Neutrophil (primary cell): Measurements from ENCODE around the gene ATAD3C.
"Not testable (repeated sequence)": the region's sequence is repeated elsewhere in the genome, so short reads cannot be mapped to it uniquely, and the experiment has no call there.

ENCODE experiments used
- H3K27ac ChIP-seq: fragments of 200-600 bp; sonication (generic); 2 replicates; pipeline ENCODE4 v1.5.1; 2016; ENCODE audit warnings: mild to moderate bottlenecking, moderate library complexity
- H3K27me3 ChIP-seq: fragments of 200-600 bp; sonication (generic); 2 replicates; pipeline ENCODE4 v1.6.0; 2016; ENCODE audit warnings: mild to moderate bottlenecking
- H3K36me3 ChIP-seq: fragments of 200-600 bp; sonication (generic); 2 replicates; pipeline ENCODE4 v1.5.1; 2017
- H3K4me1 ChIP-seq, 2 experiments: fragments of 200-600 bp in 1 of 2; sonication (generic) in 1 of 2; 1 replicate in 1 of 2; 2 replicates in 1 of 2; pipeline versions ENCODE4 v1.5.1 to v1.6.1; 2013 to 2016; ENCODE audit warnings: low read depth in 1 of 2, low read length in 1 of 2, mild to moderate bottlenecking in 1 of 2, moderate library complexity in 1 of 2; ENCODE audit not compliant: control insufficient read depth in 1 of 2, insufficient read depth in 1 of 2
- H3K4me3 ChIP-seq, 2 experiments: fragments of 200-600 bp in 1 of 2; sonication (generic) in 1 of 2; 1 replicate in 1 of 2; 2 replicates in 1 of 2; pipeline ENCODE4 v1.5.1; 2013 to 2016; ENCODE audit warnings: low read depth in 1 of 2, low read length in 1 of 2, mild to moderate bottlenecking in 1 of 2, moderate library complexity in 1 of 2
- H3K9me3 ChIP-seq: fragments of 200-600 bp; sonication (generic); 2 replicates; pipeline ENCODE4 v1.5.1; 2016
- CTCF ChIP-seq: fragments of 200-600 bp; sonication (generic); IDR thresholded peaks from 2 replicates; pipeline ENCODE4 v1.5.1; 2016; ENCODE audit warnings: antibody characterized with exemption

The ATAD3C gene

GRCh38 chr1:1507305-1507704 is 57.8 kb downstream of the ATAD3C start:
- no peaks in the 10 kb centered on the region for H3K27me3 ChIP-seq
- no peaks in the 10 kb centered on the region for H3K36me3 ChIP-seq
- no peak overlapping the region for H3K4me3 ChIP-seq
- TF ChIP-seq CTCF, result no peak
- H3K9me3 ChIP-seq, result no peaks in the 10 kb centered on the region
- no peak overlapping the region for H3K27ac ChIP-seq
- peaks cover 12 to 18% of the 10 kb centered on the region in 2 experiments for H3K4me1 ChIP-seq

DNA sequence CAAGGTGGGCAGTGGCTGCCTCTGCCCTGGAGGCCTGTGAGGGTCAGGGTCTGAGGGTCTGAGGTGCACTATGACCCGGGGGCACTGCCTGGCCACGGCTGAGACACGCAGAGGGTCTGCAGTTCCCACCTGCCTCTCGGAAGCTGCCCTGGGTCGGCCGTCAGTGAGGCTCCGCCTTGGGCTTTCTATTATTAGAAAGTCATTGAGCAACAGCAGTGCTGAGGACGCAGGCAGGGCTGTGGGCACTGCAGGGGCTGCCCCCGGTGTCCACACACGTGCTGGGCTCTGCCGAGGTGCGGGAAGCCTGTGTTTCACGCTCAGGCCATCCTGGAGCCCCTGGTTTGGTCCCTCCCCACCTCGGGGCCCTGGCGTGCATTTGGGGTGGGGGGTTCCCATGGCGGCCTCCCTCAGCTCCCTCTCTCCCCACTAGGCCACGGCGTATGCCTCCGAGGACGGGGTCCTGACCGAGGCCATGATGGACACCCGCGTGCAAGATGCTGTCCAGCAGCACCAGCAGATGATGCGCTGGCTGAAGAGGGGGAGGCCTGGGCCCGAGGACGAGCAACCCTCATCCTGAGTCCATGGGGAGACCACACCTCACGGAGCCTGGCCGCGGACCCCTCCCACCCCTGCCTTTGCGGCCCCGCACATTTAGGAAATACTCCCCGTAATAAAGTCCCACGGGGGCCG is 59.4 kb downstream of the ATAD3C start:
- H3K36me3 ChIP-seq, H3K4me3 ChIP-seq: not testable (repeated sequence)

DNA sequence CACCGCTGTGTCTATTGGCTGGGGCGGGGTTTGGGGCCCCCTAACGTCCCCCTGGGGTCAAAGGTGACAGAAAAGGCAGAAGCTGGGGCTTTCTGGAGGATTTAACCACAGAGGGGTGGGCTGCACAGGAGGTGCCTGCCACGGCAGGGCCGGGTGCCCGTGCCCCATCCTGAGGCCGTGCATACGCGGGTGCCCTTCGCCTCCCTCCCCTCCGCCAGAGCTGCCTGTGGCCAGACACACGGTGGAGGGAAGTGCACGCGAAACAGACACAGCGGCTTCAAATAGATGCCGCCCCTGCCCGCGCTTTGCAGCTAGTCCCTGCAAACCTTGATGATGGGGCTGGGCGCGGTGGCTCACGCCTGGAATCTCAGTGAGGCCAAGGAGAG is 60.0 kb downstream of the ATAD3C start:
- not testable (repeated sequence) for H3K27me3 ChIP-seq, H3K27ac ChIP-seq, H3K9me3 ChIP-seq, H3K36me3 ChIP-seq, H3K4me3 ChIP-seq
- peaks cover 15 to 23% of the 10 kb centered on the region in 2 experiments for H3K4me1 ChIP-seq

More for the DNA sequence above, 59.4 kb downstream of the ATAD3C start:
- not testable (repeated sequence) for H3K27ac ChIP-seq, H3K9me3 ChIP-seq, H3K27me3 ChIP-seq
- peaks cover 15 to 23% of the 10 kb centered on the region in 2 experiments for H3K4me1 ChIP-seq

DNA sequence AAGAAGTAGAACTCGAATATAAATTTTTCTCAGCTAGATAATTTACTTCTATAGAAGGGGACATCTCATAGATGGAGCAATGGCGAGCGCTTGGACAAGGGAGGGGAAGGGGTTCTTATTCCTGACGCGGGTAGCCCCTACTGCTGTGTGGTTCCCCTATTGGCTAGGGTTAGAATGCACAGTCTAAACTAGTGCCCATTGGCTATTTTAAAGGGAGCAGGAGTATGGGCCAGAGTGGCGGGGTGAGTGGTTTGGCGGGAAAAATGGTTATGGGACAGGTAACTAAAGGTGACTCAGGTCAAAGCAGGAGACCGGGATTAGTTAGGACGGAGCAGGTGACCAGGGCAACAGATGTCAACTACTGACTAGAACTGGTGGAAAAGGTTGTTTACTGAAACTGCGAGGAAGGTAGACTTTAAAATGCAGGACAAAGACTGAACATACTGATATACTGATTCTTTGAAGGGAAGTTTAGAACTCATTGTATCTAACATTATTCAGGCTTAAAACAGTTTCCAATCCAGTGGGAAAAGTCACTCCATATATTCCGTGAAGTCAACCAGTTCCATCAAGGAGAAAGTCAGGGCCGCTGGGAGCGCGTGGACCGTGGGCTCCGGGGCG is 61.5 kb downstream of the ATAD3C start:
- no peak for TF ChIP-seq CTCF
- H3K27me3 ChIP-seq, result no peaks in the 10 kb centered on the region
- H3K36me3 ChIP-seq, result no peaks in the 10 kb centered on the region
- H3K27ac ChIP-seq, result peak overlapping the region; percentile 78
- H3K4me1 ChIP-seq, result peaks cover 12 to 13% of the 10 kb centered on the region in 2 experiments
- no peaks in the 10 kb centered on the region for H3K9me3 ChIP-seq
- peak overlapping the region; percentile 75 to 90 for H3K4me3 ChIP-seq

GRCh38 chr1:1511533-1512285 is 62.2 kb downstream of the ATAD3C start, which contains the start of gene ATAD3A:
Gene ATAD3A, plus strand, starts transcription at chr1:1512162. Its CDS starts 107 bp downstream, at chr1:1512269.
- H3K9me3 ChIP-seq, result no peaks in the 10 kb centered on the region
- peaks cover 12 to 13% of the 10 kb centered on the region in 2 experiments for H3K4me1 ChIP-seq
- peak; percentile 42 for TF ChIP-seq CTCF
- H3K27ac ChIP-seq, result peak within 1 kb of the TSS; percentile 78
- no peaks in the 10 kb centered on the region for H3K27me3 ChIP-seq
- no peaks in the 10 kb centered on the region for H3K36me3 ChIP-seq
- peak within 1 kb of the TSS; percentile 75 to 90 for H3K4me3 ChIP-seq

DNA sequence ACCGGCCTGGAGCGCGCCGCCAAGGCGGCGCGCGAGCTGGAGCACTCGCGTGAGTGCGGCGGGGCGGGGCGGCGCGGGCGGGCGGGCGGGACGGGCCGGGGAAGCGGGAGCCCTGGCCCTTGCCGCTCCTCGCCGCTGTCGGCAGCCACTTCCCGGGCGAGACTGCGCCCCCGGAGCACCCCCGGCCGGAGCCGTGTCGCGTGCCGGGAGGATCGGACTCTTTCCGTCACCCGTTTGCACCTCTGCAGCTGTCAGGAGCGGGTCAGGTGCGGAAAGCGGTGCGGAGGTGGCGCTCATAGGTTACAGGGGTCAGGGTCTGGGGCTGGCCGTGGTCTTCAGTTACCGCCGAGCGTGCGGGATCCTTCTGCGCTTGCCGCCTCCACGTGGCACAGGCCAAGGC is 62.9 kb downstream of the ATAD3C start:
- not testable (repeated sequence) for H3K27ac ChIP-seq, H3K27me3 ChIP-seq, H3K36me3 ChIP-seq, H3K9me3 ChIP-seq
- H3K4me1 ChIP-seq, result peaks cover 12 to 13% of the 10 kb centered on the region in 2 experiments
- peak overlapping the region; percentile 75 to 90 for H3K4me3 ChIP-seq

- H3K27ac ChIP-seq, H3K27me3 ChIP-seq: not testable (repeated sequence)
These were observed 64.2 kb downstream of the ATAD3C start for GRCh38 chr1:1513675-1514074.

DNA sequence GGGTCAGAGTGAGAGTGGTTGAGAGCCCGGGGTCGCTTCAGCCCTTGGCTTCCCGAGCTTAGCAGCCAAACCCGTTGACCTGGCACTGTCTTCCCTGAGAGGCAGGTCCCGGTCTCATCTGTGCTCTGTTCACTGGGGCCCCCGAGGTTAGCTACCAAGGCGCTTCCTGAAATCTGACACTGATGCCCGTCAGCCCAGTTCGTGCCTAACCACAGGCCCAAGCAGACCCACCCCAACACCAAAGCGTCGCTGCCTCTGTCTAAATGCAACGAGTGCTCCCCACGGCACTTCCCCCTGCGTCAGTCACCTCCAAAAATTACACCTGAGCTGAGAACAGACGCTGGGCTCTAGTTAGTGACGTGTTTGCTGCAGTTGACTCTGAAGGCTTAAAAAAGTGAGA is 64.9 kb downstream of the ATAD3C start:
- H3K4me3 ChIP-seq, H3K9me3 ChIP-seq, H3K27ac ChIP-seq, H3K27me3 ChIP-seq: not testable (repeated sequence)
- Histone ChIP-seq H3K4me1 (peaks cover 12 to 13% of the 10 kb centered on the region in 2 experiments), H3K36me3 (peaks cover 11% of the 10 kb centered on the region)

More at GRCh38 chr1:1513675-1514074, 64.2 kb downstream of the ATAD3C start:
- not testable (repeated sequence) for H3K4me3 ChIP-seq, H3K9me3 ChIP-seq
- Histone ChIP-seq H3K4me1 (peaks cover 12 to 13% of the 10 kb centered on the region in 2 experiments), H3K36me3 (peaks cover 10% of the 10 kb centered on the region)

DNA sequence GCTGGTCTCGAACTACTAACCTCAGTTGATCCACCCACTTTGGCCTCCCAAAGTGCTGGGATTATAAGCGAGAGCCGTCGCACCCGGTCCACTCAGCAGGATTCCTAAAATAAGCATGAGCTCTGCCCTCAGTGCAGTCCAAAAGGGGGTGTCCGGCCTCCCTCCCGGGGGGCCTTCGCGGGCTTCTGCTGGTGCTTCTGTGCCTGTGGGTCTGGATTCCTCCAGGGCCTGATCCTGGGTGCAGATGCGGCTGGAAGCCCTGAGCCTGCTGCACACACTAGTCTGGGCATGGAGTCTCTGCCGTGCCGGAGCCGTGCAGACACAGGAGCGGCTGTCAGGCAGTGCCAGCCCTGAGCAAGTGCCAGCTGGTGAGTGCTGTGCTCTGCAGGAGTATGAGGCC is 67.4 kb downstream of the ATAD3C start:
- H3K9me3 ChIP-seq, H3K27me3 ChIP-seq: not testable (repeated sequence)
- H3K36me3 ChIP-seq, result peaks cover 28% of the 10 kb centered on the region

More for the DNA sequence above, 67.4 kb downstream of the ATAD3C start:
- H3K4me3 ChIP-seq, H3K4me1 ChIP-seq, H3K27ac ChIP-seq: not testable (repeated sequence)
